ENCODE measurements around the gene KYAT1.

Gene KYAT1

GRCh38 chr9:128786681-128787601 lies 94.8 kb downstream of the KYAT1 start, which contains the start of gene TBC1D13:
TBC1D13 (plus strand) TSS chr9:128787253; CDS start chr9:128787354, 101 bp downstream.
- DNase-seq (ENCODE audit: low read depth in 2 of 2, low spot score in 1 of 2) = peak; percentile 77 to 84

- no peak for DNase-seq (ENCODE audit: low read depth in 2 of 2, low spot score in 1 of 2)
These were observed 96.3 kb downstream of the KYAT1 start for GRCh38 chr9:128785427-128785826.

All from stimulated activated CD8-positive, alpha-beta memory T cell treated with anti-CD3 and anti-CD28 coated beads, Interleukin-4, amount 100 ng/mL, for 1 hour (primary cell).